Glutamatergic neuron (in vitro differentiated cells): ENCODE measurements around the gene STAC2. TPM values are rescaled to one million over a fixed set of nuclear protein-coding genes. Genes with fewer than 3 reads are reported as not detected.

Experiments used
- DNase-seq: peaks from one replicate; pipeline ENCODE4 v3.0.0; 2022
- H3K27ac Mint-ChIP-seq: one replicate; pipeline ENCODE4 v1.8.0; 2020; ENCODE audit warnings: mild to moderate bottlenecking, mixed read lengths, inconsistent platforms; ENCODE audit not compliant: unreplicated experiment
- H3K27me3 Mint-ChIP-seq: one replicate; pipeline ENCODE4 v1.8.0; 2020; ENCODE audit warnings: mild to moderate bottlenecking, moderate library complexity, mixed read lengths, inconsistent platforms; ENCODE audit not compliant: unreplicated experiment
- H3K36me3 Mint-ChIP-seq: one replicate; pipeline ENCODE4 v1.8.0; 2020; ENCODE audit warnings: mild to moderate bottlenecking, mixed read lengths, inconsistent platforms; ENCODE audit not compliant: unreplicated experiment
- H3K4me1 Mint-ChIP-seq: one replicate; pipeline ENCODE4 v1.8.0; 2020; ENCODE audit warnings: mild to moderate bottlenecking, low read depth, mixed read lengths, inconsistent platforms; ENCODE audit not compliant: unreplicated experiment
- H3K4me3 Mint-ChIP-seq: one replicate; pipeline ENCODE4 v1.8.0; 2020; ENCODE audit warnings: mild to moderate bottlenecking, mixed read lengths, inconsistent platforms; ENCODE audit not compliant: unreplicated experiment
- H3K9me3 Mint-ChIP-seq: one replicate; pipeline ENCODE4 v1.8.0; 2020; ENCODE audit warnings: mild to moderate bottlenecking, moderate library complexity, mixed read lengths, inconsistent platforms; ENCODE audit not compliant: unreplicated experiment
- CTCF ChIP-seq: fragments of 200-600 bp; sonication (generic); IDR thresholded peaks from one replicate; pipeline ENCODE4 v1.5.0; 2021; ENCODE audit not compliant: partially characterized antibody, unreplicated experiment
- total RNA-seq: library from RNA; stranded (reverse); fragmentation: NEBNext Ultra II Directional; extraction: Animal tissue kit (Norgen Biotek cat#: 25700); gene quantifications from one replicate; pipeline ENCODE4 v1.2.1, GENCODE V29; 2021; ENCODE audit not compliant: unreplicated experiment

Gene STAC2
- total RNA-seq, 1 donor from 2014 or later = 1.8 TPM

DNA sequence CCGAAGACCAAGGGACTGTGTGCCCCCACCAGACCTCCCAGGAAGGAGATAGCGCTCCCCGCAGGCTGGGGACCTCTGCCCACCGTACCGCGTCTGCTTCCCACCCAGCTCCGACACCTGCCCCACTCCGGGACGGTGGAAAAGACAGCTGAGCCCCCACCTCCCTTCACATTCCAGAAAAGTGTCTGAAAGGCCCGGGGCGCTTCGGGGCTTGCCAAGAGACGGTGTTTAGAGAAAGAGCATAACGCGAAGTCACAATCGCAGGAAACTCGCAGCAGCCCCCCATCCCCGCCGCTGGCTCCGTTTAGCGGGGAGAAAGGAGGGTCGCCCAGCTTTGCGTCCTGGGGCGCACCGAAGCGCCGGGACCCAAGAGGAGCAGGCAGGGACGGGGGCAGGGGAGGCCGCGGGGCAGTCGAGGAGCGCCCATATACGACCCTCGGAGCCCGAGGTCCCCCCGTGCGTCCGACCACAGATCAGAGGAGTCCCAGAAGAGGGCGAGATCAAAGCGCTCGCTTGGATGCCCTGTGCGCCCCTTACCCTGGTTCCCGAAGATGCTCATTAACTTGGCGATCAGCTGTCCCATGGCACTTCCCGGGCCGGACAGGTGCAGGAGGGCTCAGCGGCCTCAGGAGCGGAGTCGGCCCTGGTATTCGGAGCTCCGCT is 60.4 kb downstream of the STAC2 start:
- Mint-ChIP-seq H3K27ac (peak overlapping the region; percentile 18), H3K4me3 (peak overlapping the region; percentile 92), H3K9me3 (peaks cover 4% of the 10 kb centered on the region), H3K4me1 (peaks cover 16% of the 10 kb centered on the region), H3K27me3 (peaks cover 7% of the 10 kb centered on the region), H3K36me3 (no peaks in the 10 kb centered on the region)
- TF ChIP-seq CTCF = no peak
- no peak for DNase-seq

DNA sequence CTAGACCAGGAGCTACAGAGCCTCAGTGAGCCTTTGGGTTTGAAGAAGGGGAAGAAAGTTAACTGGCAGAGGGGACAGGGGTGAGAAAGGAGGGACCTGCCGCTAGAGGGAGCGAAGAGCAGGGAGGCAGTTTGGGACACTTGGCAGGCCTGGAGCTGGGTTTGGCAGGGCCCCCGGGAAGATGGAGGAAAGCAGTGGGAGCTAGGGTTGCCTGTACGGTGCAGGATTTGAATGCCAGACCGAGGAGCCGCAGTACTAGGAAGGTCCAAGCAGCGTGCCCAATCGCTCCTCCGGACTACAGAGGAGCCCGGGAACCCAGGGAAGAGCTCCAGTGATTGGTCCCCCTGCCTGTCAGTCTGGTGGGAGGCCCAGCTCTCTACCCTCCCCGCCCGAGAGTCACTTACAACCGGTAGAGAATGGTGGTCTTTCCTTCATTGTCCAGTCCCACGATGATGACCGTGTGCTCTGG is 61.0 kb downstream of the STAC2 start:
- peaks cover 8% of the 10 kb centered on the region for H3K27me3 Mint-ChIP-seq
- no peaks in the 10 kb centered on the region for H3K36me3 Mint-ChIP-seq
- peak overlapping the region; percentile 92 for H3K4me3 Mint-ChIP-seq

GRCh38 chr17:39161962-39162361 is 63.8 kb downstream of the STAC2 start:
- no peaks in the 10 kb centered on the region for H3K36me3 Mint-ChIP-seq
- no peak overlapping the region for H3K27ac Mint-ChIP-seq
- TF ChIP-seq CTCF = no peak
- no peaks in the 10 kb centered on the region for H3K9me3 Mint-ChIP-seq
- peaks cover 9% of the 10 kb centered on the region for H3K4me1 Mint-ChIP-seq
- H3K27me3 Mint-ChIP-seq = peaks cover 9% of the 10 kb centered on the region
- H3K4me3 Mint-ChIP-seq = no peak overlapping the region
- DNase-seq = no peak

More for the DNA sequence above, 61.0 kb downstream of the STAC2 start:
- DNase-seq = peak; percentile 81
- Mint-ChIP-seq H3K4me1 (peaks cover 16% of the 10 kb centered on the region), H3K27ac (peak overlapping the region; percentile 18), H3K9me3 (peaks cover 4% of the 10 kb centered on the region)
- TF ChIP-seq CTCF = peak; percentile 67

Other genes starting within 250 kb of the STAC2 start
- gene PLXDC1, start 74.3 kb downstream of the STAC2 start, total RNA-seq = not detected
- not detected for gene ARL5C, start 59.8 kb downstream of the STAC2 start, total RNA-seq
- gene CACNB1, start 28.3 kb downstream of the STAC2 start, total RNA-seq = 77.1 TPM
- 877 TPM for gene RPL19, start 25.7 kb downstream of the STAC2 start, total RNA-seq
- gene FBXL20, start 175.7 kb upstream of the STAC2 start, total RNA-seq = 31.0 TPM
- gene MED1, start 225.3 kb upstream of the STAC2 start, total RNA-seq = 46.0 TPM
- 49.8 TPM for gene CDK12, start 235.5 kb upstream of the STAC2 start, total RNA-seq